HCT116 (cell line): Measurements from ENCODE around the gene TATDN2. TPM values are rescaled to one million over a fixed set of nuclear protein-coding genes. Genes with fewer than 3 reads are reported as not detected.
A peak's percentile ranks its signal among the peaks of the same experiment; 100 is the strongest.

Experiments
- ATAC-seq: fragments of 200-7000 bp; cut with Tn5 transposase; 2 replicates; pipeline ENCODE4 v1.9.1; 2020; ENCODE audit warnings: mild to moderate bottlenecking, moderate library complexity
- BruUV-seq: library from RNA; stranded (reverse); fragments of 400-500 nt; replicated peaks from 2 replicates; lab custom pipeline; 2021; lab: Mats Ljungman, UMichigan
- CTCF ChIA-PET: fragments of 300-600 bp; sonication (Branson Sonifier 250); formaldehyde crosslinking; loops from one replicate; lab custom pipeline; 2021; ENCODE audit warnings: antibody characterized with exemption; lab: Charles Lee
- POLR2A ChIA-PET: fragments of 300-600, 350-600 bp; sonication (Branson Sonifier 250); formaldehyde crosslinking; loops from one replicate; lab custom pipeline; 2021; ENCODE audit warnings: antibody characterized with exemption; lab: Charles Lee
- RAD21 ChIA-PET, 2 experiments: fragments of 300-600 bp; sonication (Branson Sonifier 250); formaldehyde crosslinking; loops; one replicate each; lab custom pipeline; 2023; ENCODE audit warnings: low total read pairs in 2 of 2; ENCODE audit not compliant: uncharacterized antibody in 2 of 2, unreplicated experiment in 2 of 2, low non-redundant PET in 1 of 2; lab: Charles Lee
- DNase-seq: peaks from one replicate; pipeline ENCODE4 v3.0.0-alpha.2; 2010; ENCODE audit warnings: low read depth, low spot score
- H2AFZ ChIP-seq: fragments of 200-600 bp; shearing (Covaris generic), sonication (generic); 2 replicates; pipeline ENCODE4 v1.6.1; 2017; ENCODE audit warnings: low read depth, mixed run types, mixed read lengths, antibody characterized with exemption, low read length; ENCODE audit not compliant: poor library complexity, severe bottlenecking
- H3K27ac ChIP-seq: 2 replicates; pipeline ENCODE4 v1.5.1; 2012; ENCODE audit warnings: low read depth, low read length
- H3K27me3 ChIP-seq: fragments of 200-600 bp; sonication (generic); 2 replicates; pipeline ENCODE4 v1.6.1; 2016; ENCODE audit warnings: mixed run types, low read length, mixed read lengths; ENCODE audit not compliant: insufficient read depth
- H3K36me3 ChIP-seq, 2 experiments: fragments of 200-500 bp in 1 of 2; fragments of 200-600 bp in 1 of 2; sonication (Bioruptor generic) in 1 of 2; sonication (generic) in 1 of 2; 2 replicates each; pipeline versions ENCODE4 v1.5.1 to v1.6.1; 2014 to 2016; ENCODE audit warnings: low read length in 2 of 2, inconsistent platforms in 1 of 2, mixed read lengths in 1 of 2, mixed run types in 1 of 2; ENCODE audit not compliant: insufficient read depth in 2 of 2, control insufficient read depth in 1 of 2
- H3K4me1 ChIP-seq, 2 experiments: fragments of 200-600 bp in 1 of 2; sonication (generic) in 1 of 2; 2 replicates each; pipeline versions ENCODE4 v1.5.1 to v1.6.1; 2012 to 2017; ENCODE audit warnings: low read length in 2 of 2, inconsistent platforms in 1 of 2, mild to moderate bottlenecking in 1 of 2, mixed read lengths in 1 of 2, mixed run types in 1 of 2, moderate library complexity in 1 of 2; ENCODE audit not compliant: insufficient read depth in 2 of 2, control insufficient read depth in 1 of 2
- H3K4me2 ChIP-seq: fragments of 200-600 bp; sonication (generic); 2 replicates; pipeline ENCODE4 v1.6.1; 2017; ENCODE audit warnings: mixed run types, low read length, mixed read lengths
- H3K4me3 ChIP-seq, 2 experiments: fragments of 200-600 bp in 1 of 2; sonication (generic) in 1 of 2; replicated peaks in 1 of 2; 2 replicates each; pipeline ENCODE4 v1.5.1; 2011 to 2016; ENCODE audit warnings: low read length in 2 of 2, control low read depth in 1 of 2, low read depth in 1 of 2, mild to moderate bottlenecking in 1 of 2, mixed read lengths in 1 of 2, mixed run types in 1 of 2
- H3K79me2 ChIP-seq: fragments of 200-600 bp; sonication (generic); 2 replicates; pipeline ENCODE4 v1.6.1; 2017; ENCODE audit warnings: mild to moderate bottlenecking, mixed run types, low read length, moderate library complexity, mixed read lengths; ENCODE audit not compliant: insufficient read depth
- H3K9ac ChIP-seq: fragments of 200-600 bp; sonication (generic); 2 replicates; pipeline ENCODE4 v1.6.1; 2016; ENCODE audit warnings: low read length, mixed read lengths
- H3K9me2 ChIP-seq: fragments of 200-600 bp; sonication (generic), shearing (Covaris generic); 2 replicates; pipeline ENCODE4 v1.6.1; 2017; ENCODE audit warnings: mixed run types, mild to moderate bottlenecking, moderate library complexity; ENCODE audit not compliant: insufficient read depth
- H3K9me3 ChIP-seq, 2 experiments: fragments of 200-500 bp in 1 of 2; fragments of 200-600 bp in 1 of 2; sonication (Bioruptor generic) in 1 of 2; sonication (generic) in 1 of 2; 2 replicates each; pipeline ENCODE4 v1.6.1; 2014 to 2017; ENCODE audit warnings: low read length in 2 of 2, mixed read lengths in 2 of 2, inconsistent platforms in 1 of 2, low read depth in 1 of 2, mild to moderate bottlenecking in 1 of 2, mixed run types in 1 of 2, moderate library complexity in 1 of 2; ENCODE audit not compliant: control insufficient read depth in 1 of 2, insufficient read depth in 1 of 2
- H4K20me1 ChIP-seq: fragments of 200-600 bp; sonication (generic), shearing (Covaris generic); 2 replicates; pipeline ENCODE4 v1.6.1; 2017; ENCODE audit warnings: mixed run types, mild to moderate bottlenecking, moderate library complexity; ENCODE audit not compliant: insufficient read depth
- CBX3 ChIP-seq: IDR thresholded peaks from 2 replicates; pipeline ENCODE4 v1.6.1; 2012; ENCODE audit warnings: low read depth
- EGR1 ChIP-seq: IDR thresholded peaks from 2 replicates; pipeline ENCODE4 v1.6.1; 2012; ENCODE audit warnings: low read depth
- EZH2phosphoT487 ChIP-seq: fragments of 200-600 bp; IDR thresholded peaks from 2 replicates; pipeline ENCODE4 v1.6.1; 2018; ENCODE audit warnings: antibody characterized with exemption, borderline replicate concordance
- FOSL1 ChIP-seq: IDR thresholded peaks from 2 replicates; pipeline ENCODE4 v1.6.1; 2012; ENCODE audit warnings: low read depth
- POLR2A ChIP-seq: IDR thresholded peaks from 2 replicates; pipeline ENCODE4 v1.7.0; 2011; ENCODE audit warnings: borderline replicate concordance; ENCODE audit not compliant: insufficient read depth, insufficient read length; ENCODE audit errors: extremely low read depth
- POLR2AphosphoS5 ChIP-seq: IDR thresholded peaks from 2 replicates; pipeline ENCODE4 v1.6.1; 2011; ENCODE audit warnings: mild to moderate bottlenecking, low read depth, low read length, moderate library complexity
- RAD21 ChIP-seq: IDR thresholded peaks from 2 replicates; pipeline ENCODE4 v1.6.1; 2012; ENCODE audit warnings: low read depth, mild to moderate bottlenecking
- SIN3A ChIP-seq: IDR thresholded peaks from 2 replicates; pipeline ENCODE4 v1.6.1; 2012; ENCODE audit warnings: low read depth
- SP1 ChIP-seq: IDR thresholded peaks from 2 replicates; pipeline ENCODE4 v1.6.1; 2012; ENCODE audit warnings: low read depth
- SRF ChIP-seq: IDR thresholded peaks from 2 replicates; pipeline ENCODE4 v1.6.1; 2012; ENCODE audit warnings: low read depth
- YY1 ChIP-seq: IDR thresholded peaks from 2 replicates; pipeline ENCODE4 v1.6.1; 2011; ENCODE audit warnings: low read length, low read depth, moderate library complexity, mild to moderate bottlenecking; ENCODE audit not compliant: insufficient replicate concordance; ENCODE audit errors: extremely low read depth
- ZBTB33 ChIP-seq: IDR thresholded peaks from 2 replicates; pipeline ENCODE4 v1.6.1; 2011; ENCODE audit warnings: mild to moderate bottlenecking, low read length, moderate library complexity; ENCODE audit not compliant: insufficient replicate concordance; ENCODE audit errors: extremely low read depth
- ZFX ChIP-seq: fragments of 450-650 bp; IDR thresholded peaks from 2 replicates; pipeline ENCODE4 v1.6.1; 2017
- intact Hi-C: fragments of 100-400 bp; cut with micrococcal nuclease; formaldehyde crosslinking; loops from 2 replicates; pipeline ENCODE4 v1.10.0; 2022
- total RNA-seq: library from RNA; stranded (reverse); gene quantifications from one replicate; pipeline ENCODE4 v1.2.1, GENCODE V29; 2021; ENCODE audit not compliant: unreplicated experiment
- TF ChIP-seq, protein P1 (sequence below): IDR thresholded peaks from 2 replicates; pipeline ENCODE4 v1.6.1; 2012
- TF ChIP-seq, protein P2 (sequence below): IDR thresholded peaks from 2 replicates; pipeline ENCODE4 v1.6.1; 2012; ENCODE audit warnings: low read depth
- TF ChIP-seq, protein P3 (sequence below), 3 experiments: fragments of 200-600 bp in 1 of 3; sonication (generic) in 1 of 3; IDR thresholded peaks in 2 of 3; conservative IDR thresholded peaks in 1 of 3; 2 replicates each; pipeline ENCODE4 v1.5.1; 2012 to 2017; ENCODE audit warnings: low read depth in 2 of 3, low read length in 2 of 3, antibody characterized with exemption in 1 of 3, borderline replicate concordance in 1 of 3, control low read depth in 1 of 3, mild to moderate bottlenecking in 1 of 3, mixed read lengths in 1 of 3, mixed run types in 1 of 3, moderate library complexity in 1 of 3; ENCODE audit not compliant: insufficient read depth in 1 of 3

The TATDN2 gene
- total RNA-seq, 1 experiment from 2014 or later: 26.8 TPM

DNA sequence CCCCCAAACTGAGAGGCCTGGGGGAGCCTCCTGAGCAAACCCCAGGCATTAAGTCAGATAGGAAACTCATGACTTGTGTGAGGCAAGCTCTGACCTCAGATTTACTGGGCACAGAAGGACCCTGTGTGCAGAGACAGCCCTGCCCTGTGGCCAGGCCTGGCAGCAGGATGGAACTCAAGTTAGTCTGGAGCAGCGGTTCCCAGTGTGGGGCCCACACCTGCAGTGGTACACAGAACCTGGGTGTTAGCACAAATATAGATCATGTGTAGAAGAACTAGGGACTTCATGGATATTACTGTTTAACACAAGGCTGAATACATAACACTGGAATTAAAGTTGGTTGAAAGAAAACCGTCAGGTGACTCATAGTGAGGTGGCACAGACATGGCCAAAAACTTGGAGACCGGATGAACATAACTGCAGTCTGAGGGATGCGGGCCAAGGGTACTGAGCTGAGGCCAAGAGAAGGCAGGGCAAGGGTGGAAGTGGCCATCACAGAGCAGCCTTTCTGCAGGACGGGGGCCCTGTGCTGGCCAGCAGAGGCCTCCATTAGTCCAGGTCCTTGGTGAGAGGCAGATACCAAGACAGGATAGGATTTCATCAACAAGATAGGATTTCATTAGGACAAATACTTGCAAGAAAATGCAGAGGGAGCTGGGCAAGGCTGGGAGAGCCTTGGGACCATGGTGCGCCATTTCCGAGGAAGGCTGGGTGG, 42.7 kb upstream of the TATDN2 start (continued):
- TF ChIP-seq ZFX (no peak), EZH2phosphoT487 (no peak), SP1 (peak; percentile 92), RAD21 (0 out of 2 replicates have a peak, but pooled peaks have one; percentile 1), POLR2AphosphoS5 (peak; percentile 66; the same call in 1 of the 2 replicates)
- TF ChIP-seq, all 23 proteins: peak for 11

GRCh38 chr3:10206166-10206511, 42.1 kb upstream of the TATDN2 start:
- DNase-seq (no peak), ATAC-seq (peak; percentile 18)
- Histone ChIP-seq H3K27me3 (no peaks in the 10 kb centered on the region), H3K9me3 (no peaks in the 10 kb centered on the region), H3K9me2 (no peaks in the 10 kb centered on the region), H3K36me3 (no peaks in the 10 kb centered on the region), H4K20me1 (no peaks in the 10 kb centered on the region), H3K4me3 (peak overlapping the region in 1 of 2 experiments; percentile 24; a peak in 1 of 4 replicates), H3K79me2 (no peaks in the 10 kb centered on the region), H3K9ac (peak overlapping the region; percentile 42; the same call in 1 of the 2 replicates), H2AFZ (no peak overlapping the region), H3K4me2 (peak overlapping the region; percentile 71), H3K4me1 (peaks cover 46 to 50% of the 10 kb centered on the region in 2 experiments), H3K27ac (peak overlapping the region; percentile 78)
- no TSS peak for BruUV-seq
- ChIA-PET RAD21 (interaction anchor here in 1 of 2 experiments (0.6 kb wide), 1 partner anchor 117 kb away, joined by 3 read pairs; no protein-coding TSS in a partner anchor), CTCF (interaction anchor here (1.0 to 1.6 kb wide), 2 partner anchors 14 to 260 kb away, joined by 3 to 4 read pairs; no protein-coding TSS in a partner anchor), POLR2A (interaction anchor here (0.6 to 2.0 kb wide), 2 partner anchors 14 to 65 kb away, joined by 3 to 7 read pairs; partner anchors contain the start of gene VHL)
- intact Hi-C loops: loop anchor here (5.0 kb wide), 1 partner anchor 44 kb away; the partner anchor contains the start of gene IRAK2
- TF ChIP-seq, protein P1, sequence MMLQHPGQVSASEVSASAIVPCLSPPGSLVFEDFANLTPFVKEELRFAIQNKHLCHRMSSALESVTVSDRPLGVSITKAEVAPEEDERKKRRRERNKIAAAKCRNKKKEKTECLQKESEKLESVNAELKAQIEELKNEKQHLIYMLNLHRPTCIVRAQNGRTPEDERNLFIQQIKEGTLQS: no peak
- no peak for TF ChIP-seq SP1
- TF ChIP-seq POLR2AphosphoS5: no peak
- no peak for TF ChIP-seq RAD21
- no peak for TF ChIP-seq FOSL1
- TF ChIP-seq, protein P2, sequence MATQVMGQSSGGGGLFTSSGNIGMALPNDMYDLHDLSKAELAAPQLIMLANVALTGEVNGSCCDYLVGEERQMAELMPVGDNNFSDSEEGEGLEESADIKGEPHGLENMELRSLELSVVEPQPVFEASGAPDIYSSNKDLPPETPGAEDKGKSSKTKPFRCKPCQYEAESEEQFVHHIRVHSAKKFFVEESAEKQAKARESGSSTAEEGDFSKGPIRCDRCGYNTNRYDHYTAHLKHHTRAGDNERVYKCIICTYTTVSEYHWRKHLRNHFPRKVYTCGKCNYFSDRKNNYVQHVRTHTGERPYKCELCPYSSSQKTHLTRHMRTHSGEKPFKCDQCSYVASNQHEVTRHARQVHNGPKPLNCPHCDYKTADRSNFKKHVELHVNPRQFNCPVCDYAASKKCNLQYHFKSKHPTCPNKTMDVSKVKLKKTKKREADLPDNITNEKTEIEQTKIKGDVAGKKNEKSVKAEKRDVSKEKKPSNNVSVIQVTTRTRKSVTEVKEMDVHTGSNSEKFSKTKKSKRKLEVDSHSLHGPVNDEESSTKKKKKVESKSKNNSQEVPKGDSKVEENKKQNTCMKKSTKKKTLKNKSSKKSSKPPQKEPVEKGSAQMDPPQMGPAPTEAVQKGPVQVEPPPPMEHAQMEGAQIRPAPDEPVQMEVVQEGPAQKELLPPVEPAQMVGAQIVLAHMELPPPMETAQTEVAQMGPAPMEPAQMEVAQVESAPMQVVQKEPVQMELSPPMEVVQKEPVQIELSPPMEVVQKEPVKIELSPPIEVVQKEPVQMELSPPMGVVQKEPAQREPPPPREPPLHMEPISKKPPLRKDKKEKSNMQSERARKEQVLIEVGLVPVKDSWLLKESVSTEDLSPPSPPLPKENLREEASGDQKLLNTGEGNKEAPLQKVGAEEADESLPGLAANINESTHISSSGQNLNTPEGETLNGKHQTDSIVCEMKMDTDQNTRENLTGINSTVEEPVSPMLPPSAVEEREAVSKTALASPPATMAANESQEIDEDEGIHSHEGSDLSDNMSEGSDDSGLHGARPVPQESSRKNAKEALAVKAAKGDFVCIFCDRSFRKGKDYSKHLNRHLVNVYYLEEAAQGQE: no peak
- no peak for TF ChIP-seq CBX3
- TF ChIP-seq POLR2A: no peak
- TF ChIP-seq EGR1: no peak
- TF ChIP-seq, protein P3, sequence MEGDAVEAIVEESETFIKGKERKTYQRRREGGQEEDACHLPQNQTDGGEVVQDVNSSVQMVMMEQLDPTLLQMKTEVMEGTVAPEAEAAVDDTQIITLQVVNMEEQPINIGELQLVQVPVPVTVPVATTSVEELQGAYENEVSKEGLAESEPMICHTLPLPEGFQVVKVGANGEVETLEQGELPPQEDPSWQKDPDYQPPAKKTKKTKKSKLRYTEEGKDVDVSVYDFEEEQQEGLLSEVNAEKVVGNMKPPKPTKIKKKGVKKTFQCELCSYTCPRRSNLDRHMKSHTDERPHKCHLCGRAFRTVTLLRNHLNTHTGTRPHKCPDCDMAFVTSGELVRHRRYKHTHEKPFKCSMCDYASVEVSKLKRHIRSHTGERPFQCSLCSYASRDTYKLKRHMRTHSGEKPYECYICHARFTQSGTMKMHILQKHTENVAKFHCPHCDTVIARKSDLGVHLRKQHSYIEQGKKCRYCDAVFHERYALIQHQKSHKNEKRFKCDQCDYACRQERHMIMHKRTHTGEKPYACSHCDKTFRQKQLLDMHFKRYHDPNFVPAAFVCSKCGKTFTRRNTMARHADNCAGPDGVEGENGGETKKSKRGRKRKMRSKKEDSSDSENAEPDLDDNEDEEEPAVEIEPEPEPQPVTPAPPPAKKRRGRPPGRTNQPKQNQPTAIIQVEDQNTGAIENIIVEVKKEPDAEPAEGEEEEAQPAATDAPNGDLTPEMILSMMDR (IDR thresholded peaks at IDR 0.05 in 2 of 3, conservative IDR thresholded peaks at IDR 0.05 in 1 of 3; ENCODE audit: borderline replicate concordance in 1 of 3, insufficient read depth in 1 of 3, low read depth in 2 of 3, low read length in 2 of 3): no peak
- TF ChIP-seq YY1: no peak
- no peak for TF ChIP-seq SIN3A
- no peak for TF ChIP-seq ZBTB33
- no peak for TF ChIP-seq SRF
